ENCODE measurements around the gene SKA1. TPM values are rescaled to one million over a fixed set of nuclear protein-coding genes. Genes with fewer than 3 reads are reported as not detected.

SKA1 gene
- total and polyA plus RNA-seq, 9 of the 15 experiments (the other 6 are each of a cell fraction or from before 2014, with no cell fraction given) = 27.8 to 67.2 (median 41.9) TPM

GRCh38 chr18:50428531-50429206 is 53.8 kb downstream of the SKA1 start:
- H3K9ac ChIP-seq (ENCODE audit: insufficient read depth in 1 of 2, low read depth in 2 of 2, low read length in 2 of 2) = no peak overlapping the region
- ATAC-seq (no peak), DNase-seq (ENCODE audit: extremely low read depth in 1 of 4, low spot score in 3 of 4) (peak in 1 of 4 experiments; percentile 7), FAIRE-seq (peak; percentile 32)
- H3K36me3 ChIP-seq (ENCODE audit: control insufficient read depth, insufficient read depth, low read length) = no peaks in the 10 kb centered on the region
- no TSS peak for BruUV-seq (replicated peaks)
- H3K9me1 ChIP-seq (ENCODE audit: control insufficient read depth, insufficient read depth, low read length) = no peaks in the 10 kb centered on the region
- H2AFZ ChIP-seq (ENCODE audit: low read depth, low read length) = no peak overlapping the region
- intact Hi-C loops (cut with micrococcal nuclease) = loop anchor here (5.0 kb wide), 3 partner anchors 71 to 566 kb away; partner anchors contain the start of gene CXXC1
- ChIA-PET CTCF (ENCODE audit: low intra/inter-chr PET ratio) (interaction anchor here (0.6 kb wide), 1 partner anchor 564 kb away, joined by 3 read pairs; no protein-coding TSS in a partner anchor), POLR2A (no interaction called here)
- H3K4me2 ChIP-seq (ENCODE audit: insufficient read depth, low read length) = no peak overlapping the region
- H3K9me3 ChIP-seq (replicated peaks; ENCODE audit: control insufficient read depth, insufficient read depth, low read depth, low read length) = peaks cover 19% of the 10 kb centered on the region
- in situ Hi-C loops (cut with MboI) = no loop called here
- H4K20me1 ChIP-seq (replicated peaks; ENCODE audit: control insufficient read depth, insufficient read depth, low read length) = no peaks in the 10 kb centered on the region
- H3K27ac ChIP-seq (ENCODE audit: extremely low read depth, low read depth, low read length) = no peak overlapping the region; the same call in 2 of the 3 replicates
- H3K4me3 ChIP-seq = no peak overlapping the region
- H3K4me1 ChIP-seq (replicated peaks in 1 of 2; ENCODE audit: control insufficient read depth in 2 of 2, insufficient read depth in 2 of 2, low read length in 2 of 2) = peaks cover 0 to 16% of the 10 kb centered on the region in 2 experiments; a peak in 3 of 5 replicates
- H3K27me3 ChIP-seq (ENCODE audit: control insufficient read depth in 2 of 2, insufficient read depth in 2 of 2, low read length in 2 of 2) = no peaks in the 10 kb centered on the region
- H3K79me2 ChIP-seq (ENCODE audit: control insufficient read depth, insufficient read depth, low read length) = no peaks in the 10 kb centered on the region
- 85% methylated on average over 2 of the region's 3 CpGs for WGBS (ENCODE audit: insufficient coverage, low coverage, missing lambda C conversion rate)
- TF ChIP-seq RBM25 (IDR thresholded peaks at IDR 0.05; ENCODE audit: low read depth, low read length, severe bottlenecking) (no peak), KLF13 (tag; IDR thresholded peaks at IDR 0.05; ENCODE audit: borderline replicate concordance, low read depth) (no peak), NONO (IDR thresholded peaks at IDR 0.05; ENCODE audit: low read depth in 2 of 2, low read length in 1 of 2) (no peak), FOXM1 (IDR thresholded peaks at IDR 0.05; ENCODE audit: low read depth) (no peak), FOXM1 (CRISPR knock-in tag; IDR thresholded peaks at IDR 0.05; ENCODE audit: low read depth) (no peak), ZNF395 (CRISPR knock-in tag; IDR thresholded peaks at IDR 0.05) (no peak), YBX1 (IDR thresholded peaks at IDR 0.05) (no peak), NKRF (IDR thresholded peaks at IDR 0.05; ENCODE audit: borderline replicate concordance) (no peak), MYNN (IDR thresholded peaks at IDR 0.05) (no peak), MYNN (CRISPR knock-in tag; IDR thresholded peaks at IDR 0.05) (no peak), TAF1 (IDR thresholded peaks at IDR 0.05; ENCODE audit: control insufficient read depth, extremely low read depth, insufficient read depth, low read length, severe bottlenecking) (no peak), ZNF143 (CRISPR knock-in tag; IDR thresholded peaks at IDR 0.05) (no peak), ETV1 (tag; conservative IDR thresholded peaks at IDR 0.05; ENCODE audit: low read depth) (no peak), RBM14 (IDR thresholded peaks at IDR 0.05; ENCODE audit: borderline replicate concordance, insufficient read depth, low read depth, low read length) (no peak), ZNF3 (CRISPR knock-in tag; IDR thresholded peaks at IDR 0.05) (no peak), DNMT1 (IDR thresholded peaks at IDR 0.05) (no peak), MEF2A (IDR thresholded peaks at IDR 0.05; ENCODE audit: control insufficient read depth, low read depth, low read length) (no peak), PHB (CRISPR knock-in tag; IDR thresholded peaks at IDR 0.05) (no peak)
